HG03039 (cell line): ENCODE data around the gene RPS2.

ENCODE experiments used
- ATAC-seq: cut with Tn5 transposase; IDR thresholded peaks from one replicate; pipeline ENCODE4 v1.9.1; 2021; ENCODE audit warnings: mild to moderate bottlenecking, moderate library complexity; ENCODE audit not compliant: unreplicated experiment

RPS2 gene

DNA sequence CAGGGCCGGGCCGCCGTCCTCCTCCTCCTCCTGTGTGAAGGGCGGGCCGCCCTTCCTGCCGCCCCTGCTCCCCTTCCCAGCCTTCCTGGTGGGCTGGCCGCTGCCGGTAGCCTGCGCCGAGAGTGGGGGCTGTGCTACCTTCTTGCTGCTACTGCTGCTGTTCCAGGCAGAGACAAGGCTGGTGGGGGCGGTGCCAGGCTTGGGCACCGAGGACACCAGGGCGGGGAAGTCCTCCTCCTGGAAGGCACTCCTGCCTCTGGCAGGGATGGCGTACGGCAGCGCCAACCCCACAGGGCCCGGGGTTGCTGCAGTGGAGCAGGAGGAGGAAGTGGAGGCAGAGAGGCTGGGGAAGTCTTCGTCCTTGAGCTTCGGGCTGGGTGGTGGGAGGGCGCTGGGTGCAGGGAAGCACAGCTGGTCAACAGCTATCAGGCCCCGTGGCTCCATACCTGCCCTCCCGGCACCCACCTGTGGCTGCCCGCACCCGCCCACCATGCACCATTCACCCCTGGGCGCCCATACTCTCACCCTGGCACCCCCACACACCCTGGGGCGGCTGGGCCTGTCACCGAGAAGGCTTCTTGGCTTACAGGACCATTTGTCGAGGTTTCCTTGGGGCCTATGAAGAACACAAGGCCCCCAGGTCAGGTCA, 35.4 kb upstream of the RPS2 start:
- ATAC-seq, result no peak

DNA sequence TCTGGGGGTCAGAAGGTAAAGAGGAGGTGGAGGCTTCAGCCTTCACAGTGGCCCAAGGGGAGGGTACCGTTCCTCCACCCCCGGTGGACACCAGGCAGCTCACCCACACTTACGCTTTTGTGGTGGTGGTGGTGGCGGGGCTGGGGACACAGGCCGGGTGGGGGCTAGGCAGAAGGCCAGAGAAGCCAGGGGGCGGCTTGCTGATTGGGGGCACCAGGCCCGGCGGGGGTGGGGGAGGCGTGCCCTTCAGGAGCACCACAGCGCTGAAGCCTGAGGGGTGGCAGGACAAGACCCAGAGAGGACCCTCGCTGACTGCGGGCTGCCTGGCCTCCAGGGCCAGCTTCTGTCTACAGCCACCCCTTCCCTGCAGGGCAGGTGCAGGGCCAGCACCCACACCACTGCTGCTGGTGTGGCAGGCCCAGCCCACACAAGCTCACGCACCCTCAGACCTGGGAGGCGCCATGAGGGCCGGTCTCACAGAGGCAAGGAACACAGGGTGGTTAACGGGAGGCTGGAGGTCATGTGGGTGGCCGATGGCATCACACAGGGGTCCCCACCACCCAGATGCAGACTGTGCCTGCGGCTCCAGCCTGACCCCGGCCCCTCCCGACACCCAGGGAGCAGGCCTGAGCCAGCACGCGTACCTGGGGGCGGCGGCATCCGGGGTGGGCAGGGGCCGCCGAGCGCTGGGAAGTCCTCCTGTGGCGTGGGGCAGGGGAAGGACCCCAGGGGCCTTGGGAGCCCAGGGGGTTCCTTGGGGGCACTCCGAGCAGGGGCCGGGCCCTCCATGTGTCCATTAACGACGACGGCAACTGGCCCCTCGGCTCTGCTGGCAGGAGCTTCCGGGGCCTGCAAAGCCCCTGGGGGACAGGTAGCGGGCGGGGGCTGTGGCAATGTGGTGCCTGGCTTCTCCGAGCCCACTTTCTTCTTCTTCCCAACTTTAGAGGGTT, 34.5 kb upstream of the RPS2 start:
- ATAC-seq, result no peak

DNA sequence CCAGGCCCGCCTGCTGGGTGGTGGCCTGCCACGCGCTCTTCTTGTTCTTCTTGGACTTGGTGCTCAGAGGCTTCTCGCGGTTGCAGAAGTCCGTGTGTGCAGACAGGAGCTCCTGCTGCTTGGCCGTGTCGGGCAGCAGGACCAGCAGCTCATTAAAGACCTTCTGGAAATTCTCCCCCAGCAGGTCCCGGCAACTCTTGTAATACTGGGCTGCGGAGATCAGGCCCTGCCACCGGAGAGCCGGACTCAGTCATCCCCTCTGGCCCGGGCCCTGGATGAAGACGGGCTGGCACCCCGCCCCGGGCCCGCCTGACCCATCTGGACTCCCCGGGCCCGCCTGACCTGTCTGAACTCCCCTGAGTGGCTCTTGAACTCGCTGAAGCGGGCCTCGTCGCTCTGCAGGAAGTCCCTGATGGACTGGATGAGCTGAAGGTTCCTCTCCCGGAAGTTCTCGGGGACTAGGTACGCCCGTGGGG, 33.8 kb upstream of the RPS2 start:
- ATAC-seq, result no peak

DNA sequence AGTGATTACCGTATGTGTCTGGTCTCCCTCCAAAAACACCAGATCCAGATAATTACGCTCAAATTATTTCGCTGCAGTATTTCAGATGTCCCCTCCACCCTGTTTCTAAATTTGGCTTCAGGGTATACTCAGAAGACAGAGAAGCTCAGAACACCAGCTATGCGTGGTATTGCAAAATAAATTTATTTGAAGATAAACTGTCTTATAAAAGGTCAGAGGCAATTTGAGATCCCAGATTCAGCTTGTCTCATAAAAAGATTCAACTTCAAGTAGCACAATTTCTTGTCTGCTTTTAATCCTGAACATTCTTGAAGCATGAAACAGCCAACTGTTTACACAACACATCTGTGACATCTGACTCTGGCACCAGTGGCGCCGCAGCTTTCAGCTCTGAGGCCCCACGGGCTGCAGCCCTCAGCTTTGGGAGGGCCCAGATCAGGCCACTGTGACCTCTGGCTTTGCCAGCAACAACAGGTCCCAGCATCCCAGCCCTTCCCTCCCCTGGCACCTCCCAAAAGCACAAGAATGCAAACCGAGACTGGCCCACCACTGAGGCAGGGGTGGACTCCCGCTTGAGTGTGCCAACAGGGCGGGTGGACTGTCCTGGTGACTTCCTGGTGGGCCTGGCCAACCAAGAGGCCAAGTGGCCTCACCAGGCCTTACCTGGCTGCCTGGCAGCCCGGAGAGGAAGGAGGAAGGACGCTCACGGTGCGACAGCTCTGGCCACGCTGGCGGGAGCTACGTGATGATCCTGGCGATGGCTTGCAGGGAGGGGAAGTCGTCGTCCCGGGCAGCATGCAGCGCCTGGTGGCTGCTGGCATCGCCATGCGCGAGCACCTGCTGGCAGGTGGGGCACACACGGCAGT, 33.1 kb upstream of the RPS2 start:
- no peak for ATAC-seq

DNA sequence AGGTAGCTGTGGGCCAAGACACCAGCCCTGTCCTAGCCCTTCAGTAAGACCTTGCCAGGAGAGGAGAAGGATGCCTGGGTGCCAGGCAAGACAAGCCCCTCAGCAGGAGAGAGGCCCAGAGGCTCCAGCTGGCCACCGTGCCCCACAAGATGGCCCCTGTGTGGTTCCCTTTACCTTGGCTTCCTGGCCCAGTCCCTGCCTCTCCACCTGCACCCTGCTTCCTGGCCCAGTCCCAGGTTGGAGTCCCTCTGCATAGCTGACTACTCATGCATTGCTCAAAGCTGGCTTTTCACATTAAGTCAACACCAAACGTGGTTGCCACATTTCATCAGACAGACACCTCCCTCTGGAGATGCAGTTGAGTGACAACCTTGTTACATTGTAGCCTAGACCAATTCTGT, 29.1 kb upstream of the RPS2 start:
- ATAC-seq, result no peak

- ATAC-seq, result no peak
Observed at GRCh38 chr16:1992704-1993317, 28.2 kb upstream of the RPS2 start.

GRCh38 chr16:1991948-1992703, 27.5 kb upstream of the RPS2 start:
- peak; percentile 42 for ATAC-seq

- no peak for ATAC-seq
Observed at GRCh38 chr16:1991588-1991947, 26.9 kb upstream of the RPS2 start.

GRCh38 chr16:1991135-1991551, 26.5 kb upstream of the RPS2 start:
- ATAC-seq, result no peak

DNA sequence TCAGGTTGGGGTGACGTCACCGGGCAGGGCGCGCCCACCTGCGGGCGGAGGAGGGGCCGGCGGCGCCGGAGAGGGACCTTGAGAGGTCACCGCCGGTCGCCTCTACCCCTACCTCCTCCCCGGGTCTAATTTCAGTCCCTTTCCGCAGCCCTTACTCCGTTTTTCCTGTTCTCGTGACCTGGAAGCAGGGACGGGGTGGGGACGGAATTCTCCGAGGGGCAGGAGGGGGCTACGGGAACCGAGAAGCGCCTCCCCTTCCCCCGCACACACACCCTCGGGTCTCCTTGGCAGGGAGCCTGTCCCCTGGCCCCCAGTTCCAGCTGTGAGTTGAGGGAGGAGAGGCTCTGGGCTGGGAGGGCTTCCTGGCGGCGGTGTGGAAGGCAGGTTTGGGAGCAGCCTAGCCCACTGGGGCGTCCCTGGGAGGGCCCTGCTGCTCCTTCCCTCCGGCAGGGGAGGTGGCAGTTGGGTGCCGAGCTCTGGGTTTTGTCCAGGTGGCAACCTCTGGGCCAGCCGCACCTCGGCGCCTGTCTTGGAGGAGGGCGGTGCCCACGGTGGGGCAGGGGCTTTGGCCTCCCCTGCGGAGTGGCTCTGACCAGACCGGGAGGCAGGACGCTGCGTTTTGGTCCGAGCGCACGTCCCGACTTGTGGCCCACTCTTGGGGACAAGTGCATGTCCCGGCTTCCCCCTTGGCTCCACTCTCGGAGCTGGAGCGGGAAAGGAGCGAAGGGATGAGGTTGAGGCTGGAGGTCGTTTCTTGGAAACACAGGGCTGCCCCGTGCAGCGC, 25.9 kb upstream of the RPS2 start:
- ATAC-seq, result no peak

- ATAC-seq, result no peak
Observed at GRCh38 chr16:1990101-1990350, 25.4 kb upstream of the RPS2 start.

- no peak for ATAC-seq
Observed at GRCh38 chr16:1989209-1990100, 24.8 kb upstream of the RPS2 start, which contains the start of gene SYNGR3. Gene SYNGR3 (plus strand): TSS chr16:1989970. CDS start chr16:1990103, 133 bp downstream.

DNA sequence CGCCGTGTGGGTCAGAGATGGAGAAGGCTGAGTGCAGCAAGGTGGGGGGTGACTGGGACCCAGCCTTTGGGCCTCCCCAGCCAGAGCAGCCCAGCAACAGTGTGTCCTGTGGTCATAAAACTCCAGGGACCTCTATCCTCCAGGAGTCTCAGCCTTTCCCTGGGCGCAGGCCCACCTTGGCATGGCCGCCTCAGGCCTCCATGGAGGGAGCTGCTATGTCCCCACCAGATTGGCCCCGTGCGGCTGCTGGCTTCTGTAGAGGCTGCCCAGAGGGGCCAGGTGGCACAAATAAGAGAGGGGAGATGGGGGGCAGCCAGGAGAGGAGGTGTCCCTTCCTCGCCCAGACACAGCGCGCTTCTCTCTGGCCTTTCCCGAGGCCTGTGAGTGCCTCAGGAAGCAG, 22.6 kb upstream of the RPS2 start:
- ATAC-seq, result no peak

GRCh38 chr16:1985466-1986150, 21.0 kb upstream of the RPS2 start:
- no peak for ATAC-seq

DNA sequence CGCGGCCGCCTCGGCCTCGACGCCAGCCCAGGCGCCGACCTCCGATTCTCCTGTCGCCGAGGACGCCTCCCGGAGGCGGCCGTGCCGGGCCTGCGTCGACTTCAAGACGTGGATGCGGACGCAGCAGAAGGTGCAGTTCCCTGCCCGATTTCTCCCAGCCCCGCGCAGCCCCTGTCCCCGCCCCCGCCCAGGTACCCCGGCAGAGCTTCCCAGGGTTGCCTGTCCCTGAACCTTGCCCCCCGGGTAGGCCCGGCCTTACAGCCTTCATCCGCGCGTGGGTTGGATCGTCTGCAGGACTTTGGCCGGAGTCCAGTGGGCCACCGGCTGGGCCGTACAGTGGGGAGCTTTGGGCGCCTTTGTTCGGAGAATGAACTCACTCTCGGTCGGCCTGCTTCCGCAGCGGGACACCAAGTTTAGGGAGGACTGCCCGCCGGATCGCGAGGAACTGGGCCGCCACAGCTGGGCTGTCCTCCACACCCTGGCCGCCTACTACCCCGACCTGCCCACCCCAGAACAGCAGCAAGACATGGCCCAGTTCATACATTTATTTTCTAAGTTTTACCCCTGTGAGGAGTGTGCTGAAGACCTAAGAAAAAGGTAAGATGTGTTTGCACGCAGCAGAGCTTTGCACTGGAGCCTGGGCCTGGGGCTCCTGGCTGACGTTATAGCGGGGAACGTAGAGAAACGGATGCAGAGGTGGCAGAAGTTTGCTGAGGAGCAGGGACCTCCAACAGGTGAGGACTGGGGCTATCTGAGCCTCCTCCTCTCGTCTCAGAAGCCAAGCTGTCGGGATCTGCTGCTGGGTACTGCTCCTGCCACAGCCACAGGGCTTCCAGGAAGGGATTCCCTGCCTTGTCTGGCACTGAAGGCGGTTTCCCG, 20.0 kb upstream of the RPS2 start:
- ATAC-seq, result no peak

DNA sequence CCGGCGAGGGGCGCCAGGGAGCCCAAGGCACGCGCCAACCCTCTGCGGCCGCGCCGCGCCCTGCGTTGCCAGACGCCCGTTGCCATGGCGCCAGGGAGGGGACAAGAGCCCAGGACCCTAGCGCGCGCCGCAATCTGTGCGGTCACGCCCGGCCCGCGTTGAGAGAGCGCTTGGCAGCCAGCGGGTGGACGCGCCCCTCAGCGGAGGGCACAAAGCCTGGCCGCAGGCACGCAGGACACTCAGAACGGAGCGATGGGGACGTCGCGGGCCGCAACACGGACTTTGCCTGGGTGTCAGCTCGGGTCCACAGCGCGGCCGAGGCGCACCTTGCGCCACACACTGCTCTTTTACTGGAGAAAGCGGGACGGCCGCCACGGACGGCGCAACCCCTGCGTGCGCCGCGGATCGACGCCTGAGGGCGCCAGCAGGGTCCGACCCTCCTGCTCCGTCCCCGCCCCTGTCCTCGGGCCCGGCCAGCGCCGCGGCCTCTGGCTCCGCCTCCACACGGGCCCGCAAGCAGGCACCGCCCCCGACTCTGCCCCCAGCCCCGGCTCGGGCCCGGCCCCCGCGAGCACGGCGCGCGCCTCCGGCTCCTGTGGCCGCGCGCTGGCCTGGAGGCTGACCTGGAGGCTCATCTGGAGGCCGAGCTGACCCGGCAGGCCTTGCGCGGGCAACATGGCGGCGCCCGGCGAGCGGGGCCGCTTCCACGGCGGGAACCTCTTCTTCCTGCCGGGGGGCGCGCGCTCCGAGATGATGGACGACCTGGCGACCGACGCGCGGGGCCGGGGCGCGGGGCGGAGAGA, 19.1 kb upstream of the RPS2 start, which contains the start of gene GFER:
GFER (plus strand) TSS at position 650 of the 803 bp plus-strand sequence; CDS start at position 676, 26 bp downstream.
- ATAC-seq, result peak; percentile 69
